H1 (cell line): ENCODE measurements around the gene HIVEP3. TPM values are rescaled to one million over a fixed set of nuclear protein-coding genes. Genes with fewer than 3 reads are reported as not detected.

Experiments
- CTCF ChIA-PET: fragments of 300-600 bp; sonication (Branson Sonifier 250); formaldehyde crosslinking; loops from one replicate; lab custom pipeline; 2021; ENCODE audit not compliant: partially characterized antibody; lab: Charles Lee
- POLR2A ChIA-PET: fragments of 300-600 bp; sonication (Branson Sonifier 250); formaldehyde crosslinking; loops from one replicate; lab custom pipeline; 2021; ENCODE audit warnings: inconsistent platforms; ENCODE audit not compliant: partially characterized antibody; lab: Charles Lee
- DNase-seq, 2 experiments: peaks; one replicate each; pipeline versions ENCODE4 v3.0.0 to v3.0.0-alpha.2; 2010 to 2022; ENCODE audit warnings: low spot score in 2 of 2, low read depth in 1 of 2, mixed read lengths in 1 of 2
- FAIRE-seq: peaks from 2 replicates; lab custom pipeline; 2011; peaks lifted over from hg19 to GRCh38; lab: Jason Lieb, UNC
- H2AFZ ChIP-seq: 2 replicates; pipeline ENCODE4 v1.8.1; 2012; ENCODE audit warnings: low read length, inconsistent platforms
- H2AK5ac ChIP-seq: 2 replicates; pipeline ENCODE4 v1.6.1; 2013; ENCODE audit warnings: low read depth, low read length
- H2BK120ac ChIP-seq: replicated peaks from 2 replicates; pipeline ENCODE3; 2013; ENCODE audit warnings: low read depth, low read length, inconsistent platforms
- H2BK12ac ChIP-seq: 2 replicates; pipeline ENCODE4 v1.6.1; 2013; ENCODE audit warnings: low read depth, low read length
- H2BK15ac ChIP-seq: 2 replicates; pipeline ENCODE4 v1.6.1; 2013; ENCODE audit warnings: low read length
- H2BK20ac ChIP-seq: 2 replicates; pipeline ENCODE4 v1.6.1; 2013; ENCODE audit warnings: low read length
- H2BK5ac ChIP-seq: 2 replicates; pipeline ENCODE4 v1.6.1; 2013; ENCODE audit warnings: low read depth, low read length
- H3K14ac ChIP-seq: 2 replicates; pipeline ENCODE4 v1.6.1; 2013; ENCODE audit warnings: inconsistent platforms; ENCODE audit not compliant: insufficient read length
- H3K18ac ChIP-seq: 2 replicates; pipeline ENCODE4 v1.6.1; 2013; ENCODE audit warnings: low read length; ENCODE audit errors: extremely low read depth
- H3K23ac ChIP-seq: 2 replicates; pipeline ENCODE4 v1.6.1; 2013; ENCODE audit warnings: inconsistent platforms; ENCODE audit not compliant: insufficient read length
- H3K23me2 ChIP-seq: 2 replicates; pipeline ENCODE4 v1.6.1; 2013; ENCODE audit warnings: low read depth, low read length
- H3K27ac ChIP-seq: 2 replicates; pipeline ENCODE4 v1.6.1; 2011; ENCODE audit warnings: low read depth, low read length, inconsistent platforms
- H3K27me3 ChIP-seq, 4 experiments: replicated peaks in 1 of 4; 1 replicate in 1 of 4; 2 replicates in 3 of 4; pipeline versions ENCODE4 v1.6.1 to v1.8.1; 2011 to 2013; ENCODE audit warnings: low read length in 3 of 4, mild to moderate bottlenecking in 3 of 4, inconsistent platforms in 2 of 4, mixed read lengths in 2 of 4, moderate library complexity in 1 of 4; ENCODE audit not compliant: control insufficient read depth in 3 of 4, insufficient read depth in 3 of 4; ENCODE audit errors: extremely low read depth in 1 of 4
- H3K36me3 ChIP-seq, 4 experiments: 2 replicates each; pipeline versions ENCODE4 v1.6.1 to v1.8.1; 2011 to 2013; ENCODE audit warnings: mild to moderate bottlenecking in 4 of 4, low read length in 3 of 4, moderate library complexity in 2 of 4, control low read depth in 1 of 4, inconsistent platforms in 1 of 4; ENCODE audit not compliant: insufficient read depth in 4 of 4, control insufficient read depth in 2 of 4
- H3K4ac ChIP-seq: replicated peaks from 2 replicates; pipeline ENCODE3; 2013; ENCODE audit warnings: low read length, low read depth, mixed read lengths, inconsistent platforms; ENCODE audit not compliant: insufficient read length
- H3K4me1 ChIP-seq, 4 experiments: replicated peaks in 1 of 4; 1 replicate in 1 of 4; 2 replicates in 3 of 4; pipeline versions ENCODE4 v1.6.1 to v1.8.1; 2011 to 2013; ENCODE audit warnings: low read length in 3 of 4, inconsistent platforms in 2 of 4, mixed read lengths in 1 of 4; ENCODE audit not compliant: insufficient read depth in 4 of 4, control insufficient read depth in 3 of 4
- H3K4me2 ChIP-seq, 2 experiments: 2 replicates each; pipeline versions ENCODE4 v1.6.1 to v1.8.1; 2011 to 2013; ENCODE audit warnings: low read depth in 2 of 2, low read length in 2 of 2, control low read depth in 1 of 2, inconsistent platforms in 1 of 2, mild to moderate bottlenecking in 1 of 2; ENCODE audit not compliant: insufficient read depth in 1 of 2
- H3K4me3 ChIP-seq, 4 experiments: fragments of 200-600, 300-600 bp in 1 of 4; sonication (generic), shearing (Covaris generic), sonication (Bioruptor Twin) in 1 of 4; 2 replicates each; pipeline versions ENCODE4 v1.5.1 to v1.8.1; 2011 to 2016; ENCODE audit warnings: low read length in 4 of 4, low read depth in 3 of 4, control low read depth in 2 of 4, inconsistent platforms in 2 of 4, mild to moderate bottlenecking in 2 of 4, mixed read lengths in 1 of 4, moderate library complexity in 1 of 4; ENCODE audit not compliant: insufficient read depth in 2 of 4; ENCODE audit errors: extremely low read depth in 1 of 4
- H3K56ac ChIP-seq: replicated peaks from 2 replicates; pipeline ENCODE3; 2013; ENCODE audit warnings: low read depth, mild to moderate bottlenecking, mixed read lengths, low read length, inconsistent platforms; ENCODE audit not compliant: insufficient read length
- H3K79me1 ChIP-seq: 2 replicates; pipeline ENCODE4 v1.6.1; 2013; ENCODE audit warnings: low read depth, low read length, control low read depth
- H3K79me2 ChIP-seq, 2 experiments: 2 replicates each; pipeline versions ENCODE4 v1.6.1 to v1.8.1; 2012 to 2013; ENCODE audit warnings: low read length in 2 of 2, mild to moderate bottlenecking in 2 of 2, inconsistent platforms in 1 of 2; ENCODE audit not compliant: insufficient read depth in 2 of 2, control insufficient read depth in 1 of 2
- H3K9ac ChIP-seq, 4 experiments: replicated peaks in 1 of 4; 1 replicate in 1 of 4; 2 replicates in 3 of 4; pipeline versions ENCODE4 v1.6.1 to v1.8.1; 2011 to 2013; ENCODE audit warnings: low read depth in 3 of 4, low read length in 3 of 4, control low read depth in 2 of 4, mild to moderate bottlenecking in 2 of 4, moderate library complexity in 2 of 4, inconsistent platforms in 1 of 4; ENCODE audit errors: extremely low read depth in 1 of 4
- H3K9me3 ChIP-seq, 2 experiments: 2 replicates each; pipeline versions ENCODE4 v1.6.1 to v1.8.1; 2012 to 2013; ENCODE audit warnings: mild to moderate bottlenecking in 2 of 2, moderate library complexity in 2 of 2, control low read depth in 1 of 2, inconsistent platforms in 1 of 2, low read depth in 1 of 2, low read length in 1 of 2, mixed read lengths in 1 of 2; ENCODE audit not compliant: insufficient read depth in 2 of 2
- H4K20me1 ChIP-seq, 2 experiments: replicated peaks in 1 of 2; 2 replicates each; pipeline versions ENCODE3 to v1.8.1; 2011 to 2013; ENCODE audit warnings: inconsistent platforms in 2 of 2, low read length in 2 of 2, mild to moderate bottlenecking in 1 of 2; ENCODE audit not compliant: insufficient read depth in 2 of 2, control insufficient read depth in 1 of 2
- H4K5ac ChIP-seq: 2 replicates; pipeline ENCODE4 v1.6.1; 2013; ENCODE audit warnings: low read length, low read depth, mixed read lengths, inconsistent platforms; ENCODE audit not compliant: insufficient read length
- H4K8ac ChIP-seq: 2 replicates; pipeline ENCODE4 v1.8.0; 2013; ENCODE audit warnings: mild to moderate bottlenecking, moderate library complexity, low read length, inconsistent platforms; ENCODE audit not compliant: insufficient read depth; ENCODE audit errors: extremely low read depth
- H4K91ac ChIP-seq: replicated peaks from 2 replicates; pipeline ENCODE3; 2013; ENCODE audit warnings: low read length, mixed read lengths, inconsistent platforms; ENCODE audit not compliant: insufficient read length
- CBX8 ChIP-seq: fragments of 300-800, 300-1000 bp; sonication (generic); IDR thresholded peaks from 2 replicates; pipeline ENCODE4 v1.7.1; 2016; ENCODE audit warnings: low read depth, low read length, borderline replicate concordance
- GTF2F1 ChIP-seq: IDR thresholded peaks from 2 replicates; pipeline ENCODE4 v1.6.1; 2012; ENCODE audit warnings: low read depth, low read length, improper control_type of control experiment, borderline replicate concordance
- JUND ChIP-seq: IDR thresholded peaks from 2 replicates; pipeline ENCODE4 v1.6.1; 2011; ENCODE audit warnings: mild to moderate bottlenecking, improper control_type of control experiment, low read length
- POU5F1 ChIP-seq: IDR thresholded peaks from 2 replicates; pipeline ENCODE4 v1.6.1; 2011; ENCODE audit warnings: low read depth, mild to moderate bottlenecking, low read length, moderate library complexity
- WGBS, 2 experiments: shearing (Covaris generic) in 1 of 2; methylation state at CpG; one replicate each; pipeline versions ENCODE4 v1.1.6 to v1.1.7; 2013 to 2015; ENCODE audit warnings: low lambda C conversion rate in 2 of 2, mixed read lengths in 2 of 2, inconsistent platforms in 1 of 2, low coverage in 1 of 2, missing lambda C conversion rate in 1 of 2; ENCODE audit not compliant: insufficient replicate concordance in 2 of 2, insufficient coverage in 1 of 2, insufficient read length in 1 of 2; ENCODE audit errors: extremely low coverage in 1 of 2, missing lambda C conversion rate in 1 of 2; 5-methylcytosine and 5-hydroxymethylcytosine counted together
- polyA plus RNA-seq, 7 experiments: library from polyadenylated mRNA; depleted of rRNA in 3 of 7; stranded (reverse) in 5 of 7; unstranded in 2 of 7; fragments of >200 nt in 5 of 7; fragments of 200-250 nt in 2 of 7; gene quantifications; 1 replicate in 5 of 7; 2 replicates in 1 of 7; 4 replicates in 1 of 7; pipeline versions ENCODE4 v1.2.1 to v1.2.3, GENCODE V29; 2011 to 2013; ENCODE audit warnings: missing spikeins in 2 of 7, mixed read lengths in 2 of 7
- total RNA-seq: library from RNA; stranded (reverse); fragmentation: NEBNext Ultra II Directional; extraction: Animal tissue kit (Norgen Biotek cat#: 25700); gene quantifications from 2 replicates; pipeline ENCODE4 v1.2.1, GENCODE V29; 2021

The HIVEP3 gene
- total and polyA plus RNA-seq, 2 of the 8 experiments (the other 6 are each of a cell fraction or from before 2014, with no cell fraction given): 0.24 to 0.69 TPM

GRCh38 chr1:41498804-41499203, 419.9 kb downstream of the HIVEP3 start:
- Histone ChIP-seq H3K56ac (no peak overlapping the region), H2BK15ac (no peak overlapping the region), H4K91ac (peak overlapping the region; percentile 45), H3K36me3 (no peaks in the 10 kb centered on the region; a peak in 1 of 8 replicates), H4K5ac (no peak overlapping the region), H3K23ac (no peak overlapping the region), H3K9me3 (no peaks in the 10 kb centered on the region), H4K8ac (no peak overlapping the region; the same call in 1 of the 2 replicates), H2AK5ac (peak overlapping the region; percentile 75; the same call in 1 of the 2 replicates), H3K27ac (no peak overlapping the region), H3K4me2 (no peak overlapping the region), H2AFZ (no peak overlapping the region), H3K4me1 (peaks cover 0 to 23% (median 17%) of the 10 kb centered on the region in 4 experiments; a peak in 6 of 7 replicates), H3K4ac (no peak overlapping the region), H2BK5ac (0 out of 2 replicates have a peak overlapping the region, but pooled peaks have one; percentile 35), H3K18ac (no peak overlapping the region), H2BK12ac (peak overlapping the region; percentile 33; the same call in 1 of the 2 replicates), H3K79me2 (no peaks in the 10 kb centered on the region), H3K27me3 (peaks cover 0 to 13% (median 11%) of the 10 kb centered on the region in 4 experiments; a peak in 3 of 7 replicates), H2BK20ac (no peak overlapping the region), H3K14ac (no peak overlapping the region), H4K20me1 (no peaks in the 10 kb centered on the region), H2BK120ac (no peak overlapping the region), H3K4me3 (no peak overlapping the region), H3K23me2 (peaks cover 4% of the 10 kb centered on the region; the same call in 1 of the 2 replicates), H3K9ac (no peak overlapping the region), H3K79me1 (no peaks in the 10 kb centered on the region)
- ChIA-PET POLR2A (interaction anchor here (1.2 to 1.5 kb wide), 4 partner anchors 10 to 117 kb away, joined by 3 to 5 read pairs (median 4); no protein-coding TSS in a partner anchor), CTCF (interaction anchor here (0.6 to 7.5 kb wide), 9 partner anchors 8 to 506 kb away, joined by 3 to 85 read pairs (median 4); partner anchors contain the start of gene EDN2)
- FAIRE-seq: no peak
- no peak for TF ChIP-seq CBX8
- no peak for TF ChIP-seq GTF2F1
- TF ChIP-seq JUND: no peak
- no peak for TF ChIP-seq POU5F1
- WGBS, 2 experiments: 89% methylated on average over 12 of the region's 12 CpGs; no CpG with 5 or more reads in 1 of the 2 experiments
- no peak for DNase-seq
